PC-3 (cell line): Measurements from ENCODE around the gene TNK2. TPM values are rescaled to one million over a fixed set of nuclear protein-coding genes. Genes with fewer than 3 reads are reported as not detected.
"Not testable (repeated sequence)": the region's sequence is repeated elsewhere in the genome, so short reads cannot be mapped to it uniquely, and the experiment has no call there.

Experiments
- ATAC-seq: fragments of 200-7000 bp; cut with Tn5 transposase; 2 replicates; pipeline ENCODE4 v1.9.1; 2020; ENCODE audit warnings: mild to moderate bottlenecking, moderate library complexity
- Bru-seq: library from RNA; stranded (reverse); fragments of 400-500 nt; gene quantifications from one replicate; lab custom pipeline; 2021; lab: Mats Ljungman, UMichigan
- BruChase-seq, 2 experiments: library from RNA; stranded (reverse); fragments of 400-500 nt; gene quantifications; one replicate each; lab custom pipeline; 2021; lab: Mats Ljungman, UMichigan
- BruUV-seq: library from RNA; stranded (reverse); fragments of 400-500 nt; replicated peaks from 2 replicates; lab custom pipeline; 2021; lab: Mats Ljungman, UMichigan
- CTCF ChIA-PET: fragments of 300-600 bp; sonication (Branson Sonifier 250); formaldehyde crosslinking; loops from one replicate; lab custom pipeline; 2022; ENCODE audit warnings: antibody characterized with exemption; lab: Charles Lee
- POLR2A ChIA-PET: fragments of 300-600 bp; sonication (Branson Sonifier 250); formaldehyde crosslinking; loops from one replicate; lab custom pipeline; 2022; ENCODE audit warnings: antibody characterized with exemption; ENCODE audit not compliant: unreplicated experiment; lab: Charles Lee
- DNase-seq: peaks from one replicate; pipeline ENCODE4 v3.0.0-alpha.2; 2015
- H2AFZ ChIP-seq: fragments of 300-600 bp; sonication (generic); 2 replicates; pipeline ENCODE4 v1.6.0; 2016; ENCODE audit warnings: antibody characterized with exemption, low read length
- H3F3A ChIP-seq: fragments of 300-600 bp; sonication (generic); one replicate; pipeline ENCODE4 v1.6.0; 2017; ENCODE audit warnings: antibody characterized with exemption, low read length, control low read depth, mild to moderate bottlenecking; ENCODE audit not compliant: unreplicated experiment
- H3K27ac ChIP-seq: fragments of 300-600 bp; sonication (generic); 2 replicates; pipeline ENCODE4 v1.5.1; 2016; ENCODE audit warnings: mild to moderate bottlenecking, low read length
- H3K27me3 ChIP-seq: fragments of 300-600 bp; sonication (generic); 2 replicates; pipeline ENCODE4 v1.6.1; 2016; ENCODE audit warnings: low read length, mixed read lengths
- H3K36me3 ChIP-seq: fragments of 300-600 bp; sonication (generic); 2 replicates; pipeline ENCODE4 v1.6.1; 2016; ENCODE audit warnings: low read depth, mixed run types, low read length, mixed read lengths
- H3K4me1 ChIP-seq: fragments of 300-600 bp; sonication (generic); 2 replicates; pipeline ENCODE4 v1.5.1; 2016; ENCODE audit warnings: low read length; ENCODE audit not compliant: insufficient read depth
- H3K4me2 ChIP-seq: fragments of 300-600 bp; sonication (generic); 2 replicates; pipeline ENCODE4 v1.6.0; 2016; ENCODE audit warnings: low read length
- H3K4me3 ChIP-seq: fragments of 300-600 bp; sonication (generic); 2 replicates; pipeline ENCODE4 v1.5.1; 2016; ENCODE audit warnings: mild to moderate bottlenecking, low read length, mixed read lengths
- H3K79me2 ChIP-seq: fragments of 300-600 bp; sonication (generic); 2 replicates; pipeline ENCODE4 v1.6.1; 2017; ENCODE audit warnings: low read length, mixed read lengths
- H3K9ac ChIP-seq: fragments of 300-600 bp; sonication (generic); 2 replicates; pipeline ENCODE4 v1.6.0; 2016; ENCODE audit warnings: mild to moderate bottlenecking, low read length
- H3K9me2 ChIP-seq: fragments of 300-600 bp; sonication (generic); replicated peaks from 2 replicates; pipeline ENCODE4 v1.6.1; 2016; ENCODE audit warnings: mixed run types, low read length, mixed read lengths
- H3K9me3 ChIP-seq: fragments of 300-600 bp; sonication (generic); 2 replicates; pipeline ENCODE4 v1.6.1; 2016; ENCODE audit warnings: low read length, mixed read lengths
- H4K20me1 ChIP-seq: fragments of 300-600 bp; sonication (generic); 2 replicates; pipeline ENCODE4 v1.6.1; 2016; ENCODE audit warnings: low read length, mixed read lengths
- EZH2 ChIP-seq: fragments of 300-600 bp; sonication (generic); IDR thresholded peaks from one replicate; pipeline ENCODE4 v1.6.1; 2017; ENCODE audit warnings: antibody characterized with exemption, mild to moderate bottlenecking, low read length; ENCODE audit not compliant: unreplicated experiment
- EZH2phosphoT487 ChIP-seq: fragments of 300-600 bp; sonication (generic); IDR thresholded peaks from 2 replicates; pipeline ENCODE4 v1.6.1; 2018; ENCODE audit warnings: mild to moderate bottlenecking, antibody characterized with exemption, low read length, borderline replicate concordance
- intact Hi-C: fragments of 100-400 bp; cut with micrococcal nuclease; formaldehyde crosslinking; loops from 2 replicates; pipeline ENCODE4 v1.9.0; 2023
- long read RNA-seq: library from polyadenylated mRNA; unstranded; transcript quantifications from one replicate; pipeline ENCODE4 v2.0.0, GENCODE V29; 2021; ENCODE audit not compliant: unreplicated experiment
- total RNA-seq: library from RNA; depleted of rRNA; stranded (reverse); fragments of >200 nt; gene quantifications from 2 replicates; pipeline ENCODE4 v1.2.3, GENCODE V29; 2014; rRNA removed
- TF ChIP-seq, protein P1 (sequence below): fragments of 300-600 bp; sonication (generic); conservative IDR thresholded peaks from 2 replicates; pipeline ENCODE4 v1.5.1; 2017; ENCODE audit warnings: antibody characterized with exemption, low read depth, mild to moderate bottlenecking, low read length

The TNK2 gene
- total RNA-seq: 43.7 and 49.3 TPM in 2 replicates
- Bru-seq, nascent RNA: percentile 68 among the genes with signal in this experiment
- percentile 77 among the genes with signal in this experiment for BruChase-seq, experiment 1, labeled RNA remaining after a 6-hour chase
- BruChase-seq, experiment 2, labeled RNA remaining after a 2-hour chase: percentile 75 among the genes with signal in this experiment
- long read RNA-seq, transcript TNK2-205 (4 exons, 3,377 nt): major isoform, 28 of 58 reads
- long read RNA-seq, partial matches to known transcripts: 18 of 58 reads
- long read RNA-seq, other reads (novel, unspliced or antisense): 12 of 58 reads

DNA sequence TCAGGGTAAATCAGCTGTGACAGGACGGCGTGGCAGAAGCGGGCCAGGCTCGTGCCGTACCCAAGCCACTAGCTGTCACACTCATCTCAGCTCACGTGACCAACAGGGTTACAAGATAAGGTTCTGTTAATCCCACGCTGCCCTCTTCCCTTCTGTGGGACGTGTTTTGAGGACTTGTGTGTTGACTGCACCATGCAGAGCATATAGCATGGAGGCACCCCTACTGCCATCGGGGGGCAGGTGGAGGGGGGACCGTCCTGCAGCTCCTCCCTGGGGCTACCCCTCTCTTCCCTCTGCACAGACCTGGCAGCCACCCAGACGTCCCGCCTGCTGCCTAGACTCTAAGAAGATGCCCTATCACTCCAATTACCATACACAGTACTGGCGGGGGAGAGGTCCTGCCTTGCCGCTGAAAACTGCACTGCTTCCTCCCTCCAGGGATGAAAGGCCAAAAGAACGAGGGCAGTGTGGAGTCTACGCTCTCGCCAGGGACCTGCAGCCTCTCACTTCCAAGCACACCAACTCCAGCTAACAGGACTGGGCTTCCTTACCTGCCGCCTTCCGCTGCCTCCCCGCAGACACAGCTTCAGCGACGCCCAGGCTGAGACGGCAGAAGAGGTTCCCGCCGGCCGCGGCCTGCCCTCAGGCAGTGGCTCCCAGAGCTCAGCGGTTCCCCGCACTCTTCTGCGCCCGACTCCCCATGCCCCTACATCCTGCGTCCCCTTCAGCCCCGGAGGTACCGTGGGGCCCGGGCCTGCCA is at the start of gene TNK2:
TSS of gene TNK2 (minus strand) at position 618 of the 760 bp plus-strand sequence. CDS start 19,963 bp downstream, outside the sequence.
- H3K79me2 ChIP-seq: peaks cover 56% of the 10 kb centered on the region
- no peaks in the 10 kb centered on the region for H3K9me2 ChIP-seq
- peak within 1 kb of the TSS; percentile 74 for H3K4me3 ChIP-seq
- BruUV-seq: no TSS peak
- no peaks in the 10 kb centered on the region for H3K9me3 ChIP-seq
- peaks cover 55% of the 10 kb centered on the region for H3K4me1 ChIP-seq
- peak within 1 kb of the TSS; percentile 13; the same call in 1 of the 2 replicates for H3K9ac ChIP-seq
- H3K36me3 ChIP-seq: no peaks in the 10 kb centered on the region
- H3K4me2 ChIP-seq: peak within 1 kb of the TSS; percentile 98
- ChIA-PET CTCF (interaction anchor here (1.0 kb wide), 1 partner anchor 45 kb away, joined by 3 read pairs; no protein-coding TSS in a partner anchor), POLR2A (no interaction called here)
- DNase-seq: peak; percentile 56
- H3K27ac ChIP-seq: no peak within 1 kb of the TSS
- H3K27me3 ChIP-seq: no peaks in the 10 kb centered on the region
- no peaks in the 10 kb centered on the region for H4K20me1 ChIP-seq
- TF ChIP-seq, protein P1, sequence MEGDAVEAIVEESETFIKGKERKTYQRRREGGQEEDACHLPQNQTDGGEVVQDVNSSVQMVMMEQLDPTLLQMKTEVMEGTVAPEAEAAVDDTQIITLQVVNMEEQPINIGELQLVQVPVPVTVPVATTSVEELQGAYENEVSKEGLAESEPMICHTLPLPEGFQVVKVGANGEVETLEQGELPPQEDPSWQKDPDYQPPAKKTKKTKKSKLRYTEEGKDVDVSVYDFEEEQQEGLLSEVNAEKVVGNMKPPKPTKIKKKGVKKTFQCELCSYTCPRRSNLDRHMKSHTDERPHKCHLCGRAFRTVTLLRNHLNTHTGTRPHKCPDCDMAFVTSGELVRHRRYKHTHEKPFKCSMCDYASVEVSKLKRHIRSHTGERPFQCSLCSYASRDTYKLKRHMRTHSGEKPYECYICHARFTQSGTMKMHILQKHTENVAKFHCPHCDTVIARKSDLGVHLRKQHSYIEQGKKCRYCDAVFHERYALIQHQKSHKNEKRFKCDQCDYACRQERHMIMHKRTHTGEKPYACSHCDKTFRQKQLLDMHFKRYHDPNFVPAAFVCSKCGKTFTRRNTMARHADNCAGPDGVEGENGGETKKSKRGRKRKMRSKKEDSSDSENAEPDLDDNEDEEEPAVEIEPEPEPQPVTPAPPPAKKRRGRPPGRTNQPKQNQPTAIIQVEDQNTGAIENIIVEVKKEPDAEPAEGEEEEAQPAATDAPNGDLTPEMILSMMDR: no peak
- peak; percentile 97 for TF ChIP-seq EZH2phosphoT487
- ATAC-seq: peak; percentile 14
- intact Hi-C loops: loop anchor here (1.0 kb wide), 1 partner anchor 12 kb away; no protein-coding TSS in a partner anchor
- H3F3A ChIP-seq: no peaks in the 10 kb centered on the region
- H2AFZ ChIP-seq: no peak within 1 kb of the TSS

DNA sequence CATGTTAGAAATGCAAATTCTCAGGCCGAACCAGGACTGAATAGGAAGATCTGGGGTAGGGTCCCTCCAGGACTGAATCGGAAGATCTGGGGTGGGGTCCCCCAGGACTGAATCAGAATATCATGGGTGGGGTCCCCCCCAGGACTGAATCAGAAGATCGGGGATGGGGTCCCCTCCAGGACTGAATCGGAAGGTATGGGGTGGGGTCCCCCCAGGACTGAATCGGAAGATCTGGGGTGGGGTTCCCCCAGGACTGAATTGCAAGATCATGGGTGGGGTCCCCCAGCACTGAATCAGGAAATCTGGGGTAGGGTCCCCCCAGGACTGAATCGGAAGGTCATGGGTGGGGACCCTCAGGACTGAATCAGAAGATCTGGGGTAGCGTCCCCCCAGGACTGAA is 48.2 kb upstream of the TNK2 start:
- no peak for TF ChIP-seq EZH2phosphoT487
- TF ChIP-seq EZH2: no peak
- Histone ChIP-seq H3K27me3 (no peaks in the 10 kb centered on the region), H3K9me2 (no peaks in the 10 kb centered on the region), H3K4me2 (no peak overlapping the region), H3F3A (no peaks in the 10 kb centered on the region), H3K9me3 (no peaks in the 10 kb centered on the region), H3K4me3 (no peak overlapping the region), H3K79me2 (peaks cover 7% of the 10 kb centered on the region), H3K36me3 (0 out of 2 replicates have a peak, but pooled peaks cover 2% of the 10 kb centered on the region), H3K9ac (no peak overlapping the region), H4K20me1 (no peaks in the 10 kb centered on the region), H2AFZ (no peak overlapping the region), H3K27ac (no peak overlapping the region), H3K4me1 (no peaks in the 10 kb centered on the region)
- CTCF ChIA-PET: no interaction called here
- POLR2A ChIA-PET: no interaction called here
- ATAC-seq (no peak), DNase-seq (no peak)
- no TSS peak for BruUV-seq
- intact Hi-C loops: no loop called here

DNA sequence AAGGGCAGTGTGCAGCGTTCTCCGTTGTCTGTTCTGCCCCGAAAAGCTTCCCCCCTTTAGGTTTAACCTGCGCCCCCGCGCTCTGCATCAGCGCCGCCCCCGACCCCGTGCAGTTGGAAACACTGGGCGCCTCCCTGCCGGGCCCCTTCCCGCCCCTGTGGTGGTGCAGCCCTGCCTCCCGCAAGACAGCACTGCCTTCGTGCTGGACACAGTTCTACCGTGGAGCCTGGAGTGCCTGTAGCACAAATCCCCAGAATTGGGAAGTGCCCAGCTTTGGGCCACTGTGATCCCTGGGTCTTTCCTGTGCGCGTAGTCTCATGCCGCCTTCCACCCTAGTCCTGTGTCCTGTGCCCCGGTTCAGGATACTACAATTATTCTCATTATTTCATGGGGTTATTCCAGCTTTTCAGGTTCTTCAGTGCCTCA is 47.1 kb upstream of the TNK2 start:
- H3K36me3 ChIP-seq, H4K20me1 ChIP-seq, BruUV-seq, H3K27ac ChIP-seq, H3K4me3 ChIP-seq, CTCF ChIA-PET, POLR2A ChIA-PET, H3K9me2 ChIP-seq, H3K9ac ChIP-seq, H3K27me3 ChIP-seq, H3K79me2 ChIP-seq, H2AFZ ChIP-seq, DNase-seq, H3K4me2 ChIP-seq, H3K9me3 ChIP-seq, H3F3A ChIP-seq, H3K4me1 ChIP-seq, intact Hi-C loops, ATAC-seq: not testable (repeated sequence)

DNA sequence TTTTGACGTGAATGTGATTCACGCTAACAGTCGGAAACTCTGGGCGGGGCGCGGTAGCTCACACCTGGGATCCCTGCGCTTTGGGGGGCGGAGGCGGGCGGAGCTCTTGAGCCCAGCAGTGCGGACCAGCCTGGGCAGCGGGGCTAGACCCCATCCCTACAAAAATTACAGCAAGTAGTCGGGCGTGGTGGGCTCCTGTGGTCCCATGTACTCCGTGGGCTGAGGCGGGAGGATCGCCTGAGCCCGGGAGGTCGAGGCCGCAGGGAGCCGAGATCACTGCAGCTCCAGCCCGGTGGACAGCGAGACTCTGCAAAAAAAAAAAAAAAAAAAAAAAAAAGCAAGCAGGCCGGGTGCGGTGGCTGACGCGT is 46.4 kb upstream of the TNK2 start:
- H3F3A ChIP-seq, H4K20me1 ChIP-seq, H3K9me2 ChIP-seq, H3K4me1 ChIP-seq, H2AFZ ChIP-seq, H3K9me3 ChIP-seq, H3K79me2 ChIP-seq, H3K27me3 ChIP-seq, POLR2A ChIA-PET, intact Hi-C loops, H3K36me3 ChIP-seq, H3K27ac ChIP-seq, CTCF ChIA-PET, DNase-seq: not testable (repeated sequence)
- peak overlapping the region; percentile 35; the same call in 1 of the 2 replicates for H3K4me3 ChIP-seq
- peak overlapping the region; percentile 29; the same call in 1 of the 2 replicates for H3K9ac ChIP-seq
- peak; percentile 45 for ATAC-seq
- 0 out of 2 replicates have a peak overlapping the region, but pooled peaks have one; percentile 19 for H3K4me2 ChIP-seq
- TSS peak; percentile 98 for BruUV-seq

DNA sequence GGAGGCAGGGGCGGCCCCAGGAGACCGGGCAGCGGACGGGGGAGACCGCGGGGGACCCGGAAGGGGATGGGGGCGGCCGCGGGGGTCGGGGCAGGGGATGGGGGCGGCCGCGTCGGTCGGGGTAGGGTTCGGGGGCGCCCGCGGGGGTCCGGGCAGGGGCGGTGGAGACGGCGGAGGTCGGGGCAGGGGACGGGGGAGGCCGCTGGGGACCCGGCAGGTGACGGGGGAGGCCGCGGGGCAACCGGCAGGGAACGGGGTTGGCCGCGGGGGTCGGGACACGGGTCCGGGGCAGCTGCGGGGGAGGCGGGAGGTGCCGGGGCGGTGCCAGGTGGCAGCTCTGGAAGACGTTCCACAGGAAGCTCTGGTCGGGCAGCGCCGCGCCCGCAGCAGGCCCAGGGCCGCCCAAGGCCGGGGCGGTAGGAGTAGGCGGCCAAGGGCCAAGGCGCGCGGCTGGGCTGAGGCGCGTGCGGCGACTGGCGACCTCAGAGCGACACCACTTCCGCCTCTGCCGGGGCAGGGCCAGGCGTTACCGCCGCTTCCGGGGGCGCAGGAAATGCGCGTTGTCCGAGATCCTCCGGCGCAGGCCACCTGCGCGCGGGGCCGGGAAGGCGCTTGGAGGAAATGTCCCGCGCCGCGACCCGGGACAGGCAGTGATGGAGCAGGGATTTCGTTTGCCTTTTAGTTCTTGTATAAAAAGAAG is 45.9 kb upstream of the TNK2 start:
- H3K4me3 ChIP-seq: peak overlapping the region; percentile 35; the same call in 1 of the 2 replicates
- H3K4me1 ChIP-seq, H3K27ac ChIP-seq, H3K79me2 ChIP-seq, H3K9me2 ChIP-seq, CTCF ChIA-PET, H3K9me3 ChIP-seq, POLR2A ChIA-PET, H3K27me3 ChIP-seq, H3F3A ChIP-seq, H2AFZ ChIP-seq, H4K20me1 ChIP-seq, BruUV-seq, H3K36me3 ChIP-seq, intact Hi-C loops: not testable (repeated sequence)
- DNase-seq: peak; percentile 74
- peak; percentile 95 for ATAC-seq
- 0 out of 2 replicates have a peak overlapping the region, but pooled peaks have one; percentile 19 for H3K4me2 ChIP-seq
- peak overlapping the region; percentile 29; the same call in 1 of the 2 replicates for H3K9ac ChIP-seq
